ENCODE measurements around the gene UBR2.
"Not testable (repeated sequence)": the region's sequence is repeated elsewhere in the genome, so short reads cannot be mapped to it uniquely, and the experiment has no call there.

Gene UBR2

DNA sequence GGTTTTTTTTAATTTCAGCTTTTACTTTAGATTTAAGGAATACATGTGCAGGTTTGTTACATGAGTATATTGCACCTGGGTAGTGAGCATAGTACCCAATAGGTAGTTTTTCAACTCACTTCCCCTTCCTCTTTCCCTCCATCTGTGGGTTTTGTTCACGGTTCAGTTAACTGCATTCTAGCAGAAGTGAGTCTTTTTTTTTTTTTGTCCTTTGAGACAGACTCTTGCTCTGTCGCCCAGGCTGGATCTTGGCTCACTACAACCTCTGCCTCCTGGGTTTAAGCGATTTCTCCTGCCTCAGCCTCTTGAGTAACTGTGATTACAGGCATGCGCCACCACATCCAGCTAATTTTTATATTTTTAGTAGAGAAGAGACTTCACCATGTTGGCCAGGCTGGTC lies 8.7 kb downstream of the UBR2 start:
- no peak overlapping the region for H3K4me3 ChIP-seq
- no peaks in the 10 kb centered on the region for H3K9me3 ChIP-seq
- TF ChIP-seq CTCF (IDR thresholded peaks at IDR 0.05), result no peak
- no peaks in the 10 kb centered on the region for H3K27me3 ChIP-seq
- intact Hi-C loops (cut with DNase I; ENCODE audit: low total_unique reads), result no loop called here
- DNase-seq, result no peak
- H3K4me1 ChIP-seq, result peaks cover 0 to 46% (median 19%) of the 10 kb centered on the region in 4 donors
- H3K36me3 ChIP-seq, result peaks cover 4 to 34% (median 9%) of the 10 kb centered on the region in 3 donors
- no peak overlapping the region for H3K27ac ChIP-seq

- H3K4me3 ChIP-seq; H3K9me3 ChIP-seq; H3K27me3 ChIP-seq; H3K27ac ChIP-seq; DNase-seq; intact Hi-C loops (cut with DNase I; ENCODE audit: low total_unique reads): not testable (repeated sequence)
- Histone ChIP-seq H3K36me3 (peaks cover 4 to 44% (median 9%) of the 10 kb centered on the region in 3 donors), H3K4me1 (peaks cover 0 to 38% (median 8%) of the 10 kb centered on the region in 4 donors)
Observed at GRCh38 chr6:42576538-42576937, 12.7 kb downstream of the UBR2 start.

DNA sequence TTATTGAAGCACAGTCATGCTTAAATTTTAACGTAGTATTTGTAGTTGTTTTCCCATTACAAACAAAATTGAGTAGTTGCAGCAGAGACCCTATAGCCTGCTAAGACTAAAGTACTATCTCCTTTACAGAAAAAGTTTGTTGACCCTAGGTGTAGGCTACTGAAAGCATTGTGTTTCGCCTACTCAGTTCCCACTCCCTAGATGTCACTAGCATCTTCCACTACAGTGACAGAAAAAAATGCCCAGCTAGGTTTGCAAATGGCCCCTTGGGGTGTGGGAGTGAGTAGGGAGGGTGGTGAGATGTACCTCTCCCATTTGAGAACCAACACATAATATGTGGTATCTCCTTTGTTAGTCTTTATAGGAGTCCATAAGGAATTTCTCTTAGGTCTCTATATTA lies 34.5 kb downstream of the UBR2 start:
- no peak for TF ChIP-seq CTCF (IDR thresholded peaks at IDR 0.05)
- DNase-seq, result no peak
- intact Hi-C loops (cut with DNase I; ENCODE audit: low total_unique reads), result no loop called here

GRCh38 chr6:42599558-42599957 lies 35.7 kb downstream of the UBR2 start:
- Histone ChIP-seq H3K4me3 (no peak overlapping the region), H3K27me3 (no peaks in the 10 kb centered on the region), H3K36me3 (peaks cover 7 to 17% (median 16%) of the 10 kb centered on the region in 3 donors), H3K9me3 (no peaks in the 10 kb centered on the region), H3K27ac (no peak overlapping the region), H3K4me1 (no peaks in the 10 kb centered on the region)
- intact Hi-C loops (cut with DNase I; ENCODE audit: low total_unique reads), result no loop called here
- TF ChIP-seq CTCF (IDR thresholded peaks at IDR 0.05), result no peak
- DNase-seq, result no peak

More for the DNA sequence above, 34.5 kb downstream of the UBR2 start:
- H3K4me3 ChIP-seq, result no peak overlapping the region
- H3K27ac ChIP-seq, result no peak overlapping the region
- H3K9me3 ChIP-seq, result no peaks in the 10 kb centered on the region
- peaks cover 0 to 6% (median 0%) of the 10 kb centered on the region in 4 donors for H3K4me1 ChIP-seq
- H3K27me3 ChIP-seq, result no peaks in the 10 kb centered on the region
- H3K36me3 ChIP-seq, result peaks cover 13 to 17% (median 16%) of the 10 kb centered on the region in 3 donors

DNA sequence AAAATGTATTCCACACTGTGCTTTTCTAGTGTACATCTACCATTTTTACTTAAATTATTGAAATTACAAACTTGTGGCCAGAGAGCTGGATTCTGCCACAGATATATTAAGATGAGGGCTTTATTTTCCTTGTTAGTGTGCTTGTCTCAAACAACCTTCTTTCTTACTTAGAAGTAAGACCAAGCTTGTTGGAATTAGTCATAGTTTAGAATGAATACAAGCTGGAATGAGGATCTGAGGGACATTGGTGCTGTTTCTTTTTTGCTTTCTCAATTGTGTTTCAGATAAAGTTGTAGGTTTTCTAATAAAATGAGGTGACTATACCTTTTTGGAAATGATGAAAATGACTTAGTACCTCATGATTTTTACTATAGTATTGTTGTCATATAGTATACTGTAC lies 40.3 kb downstream of the UBR2 start:
- no peak for TF ChIP-seq CTCF (IDR thresholded peaks at IDR 0.05)
- Histone ChIP-seq H3K36me3 (peaks cover 21 to 27% (median 21%) of the 10 kb centered on the region in 3 donors), H3K9me3 (no peaks in the 10 kb centered on the region), H3K27me3 (no peaks in the 10 kb centered on the region), H3K4me1 (no peaks in the 10 kb centered on the region), H3K27ac (no peak overlapping the region), H3K4me3 (no peak overlapping the region)
- no peak for DNase-seq
- intact Hi-C loops (cut with DNase I; ENCODE audit: low total_unique reads), result no loop called here

GRCh38 chr6:42604699-42605098 lies 40.9 kb downstream of the UBR2 start:
- H3K4me1 ChIP-seq; H3K9me3 ChIP-seq; H3K4me3 ChIP-seq; H3K27ac ChIP-seq; DNase-seq; intact Hi-C loops (cut with DNase I; ENCODE audit: low total_unique reads); H3K27me3 ChIP-seq: not testable (repeated sequence)
- peaks cover 18 to 27% (median 21%) of the 10 kb centered on the region in 3 donors for H3K36me3 ChIP-seq

DNA sequence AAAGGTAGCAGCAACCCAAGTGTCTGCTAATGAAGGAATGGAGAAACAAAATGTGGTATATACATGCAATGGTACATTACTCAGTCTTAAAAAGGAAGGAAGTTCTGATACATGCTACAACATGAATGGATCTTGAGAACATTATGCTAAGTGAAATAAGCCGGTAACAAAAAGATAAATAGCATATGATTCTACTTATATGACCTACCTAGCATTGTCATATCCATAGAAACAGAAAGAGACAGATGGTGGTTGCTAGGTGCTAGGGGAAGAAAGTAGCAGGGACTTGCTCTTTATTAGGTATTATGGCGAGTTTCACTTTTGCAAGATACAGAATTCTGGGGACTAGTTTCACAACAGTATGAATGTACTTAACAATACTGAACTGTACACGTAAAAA lies 46.6 kb downstream of the UBR2 start:
- Histone ChIP-seq H3K4me1 (no peaks in the 10 kb centered on the region), H3K36me3 (peaks cover 25 to 43% (median 35%) of the 10 kb centered on the region in 3 donors), H3K27me3 (no peaks in the 10 kb centered on the region), H3K9me3 (no peaks in the 10 kb centered on the region), H3K27ac (no peak overlapping the region), H3K4me3 (no peak overlapping the region)
- DNase-seq, result no peak
- intact Hi-C loops (cut with DNase I; ENCODE audit: low total_unique reads), result no loop called here
- TF ChIP-seq CTCF (IDR thresholded peaks at IDR 0.05), result no peak
